Dermis microvascular lymphatic vessel endothelial cell (primary cell): ENCODE results near the gene TXNDC12. TPM values are rescaled to one million over a fixed set of nuclear protein-coding genes. Genes with fewer than 3 reads are reported as not detected.
"Not testable (repeated sequence)": the region's sequence is repeated elsewhere in the genome, so short reads cannot be mapped to it uniquely, and the experiment has no call there.

Experiments used
- DNase-seq, 2 donors: peaks; one replicate each; pipeline versions ENCODE4 v3.0.0 to v3.0.0-alpha.2; 2010; ENCODE audit warnings: low read depth in 2 of 2
- total RNA-seq: library from RNA; depleted of rRNA; stranded (reverse); fragments of >200 nt; gene quantifications from 2 replicates; pipeline ENCODE4 v1.2.1, GENCODE V29; 2014

TXNDC12 gene
- total RNA-seq, 1 donor from 2014 or later = 20.3 TPM

DNA sequence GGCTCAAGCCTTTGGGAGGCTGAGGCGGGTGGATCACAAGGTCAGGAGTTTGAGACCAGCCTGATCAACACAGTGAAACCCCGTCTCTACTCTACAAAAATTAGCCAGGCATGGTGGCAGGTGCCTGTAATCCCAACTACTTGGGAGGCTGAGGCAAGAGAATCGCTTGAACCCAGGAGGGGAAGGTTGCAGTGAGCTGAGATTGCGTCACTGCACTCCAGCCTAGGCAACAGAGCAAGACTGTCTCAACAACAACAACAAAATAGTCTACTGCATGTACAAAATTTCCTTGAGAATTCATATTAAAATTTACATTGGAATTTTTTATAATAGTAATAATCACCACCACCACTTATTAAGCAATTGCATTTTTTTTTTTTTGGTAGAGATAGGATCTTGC is 5.7 kb downstream of the TXNDC12 start:
- DNase-seq = not testable (repeated sequence)

DNA sequence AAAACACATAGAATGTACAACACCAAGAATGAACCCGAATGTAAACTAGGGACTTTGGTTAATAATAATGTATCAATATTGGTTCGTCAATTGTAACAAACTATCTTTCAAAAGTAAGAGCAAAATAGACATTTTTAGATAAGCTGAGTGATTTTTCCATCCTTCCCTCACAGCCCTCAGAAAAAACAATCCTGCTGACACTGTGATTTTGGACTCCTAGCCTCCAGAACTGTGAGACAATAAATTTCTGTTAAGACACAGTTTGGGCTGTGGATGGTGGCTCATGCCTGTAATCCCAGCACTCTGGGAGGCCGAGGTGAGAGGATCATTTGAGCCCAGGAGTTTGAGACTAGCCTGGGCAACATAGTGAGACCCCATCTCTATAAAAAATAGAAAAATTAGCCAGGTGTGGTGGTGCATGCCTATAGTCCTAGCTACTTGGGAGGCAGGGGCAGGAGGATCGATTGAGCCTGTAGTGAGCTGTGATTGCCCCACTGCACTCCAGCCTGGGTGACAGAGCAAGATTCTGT is 9.3 kb downstream of the TXNDC12 start:
- not testable (repeated sequence) for DNase-seq

DNA sequence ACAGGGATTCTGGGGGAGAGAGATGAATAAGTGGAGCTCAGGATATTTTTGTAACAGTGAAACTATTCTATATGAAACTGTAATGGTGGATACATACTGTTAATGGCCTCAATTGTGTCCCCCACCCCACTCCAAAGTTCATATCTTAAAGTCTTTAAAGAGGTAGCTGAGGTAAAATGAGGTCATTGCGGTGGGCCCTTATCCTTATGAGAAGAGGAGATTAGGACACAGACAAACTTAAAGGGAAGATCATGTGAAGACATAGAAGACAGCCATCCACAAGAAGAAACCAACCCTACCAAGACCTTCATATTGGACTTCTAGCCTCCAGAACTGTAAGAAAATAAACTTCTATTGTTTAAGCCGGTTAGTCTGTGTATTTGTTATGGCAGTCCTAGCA is 9.8 kb downstream of the TXNDC12 start:
- DNase-seq = no peak

DNA sequence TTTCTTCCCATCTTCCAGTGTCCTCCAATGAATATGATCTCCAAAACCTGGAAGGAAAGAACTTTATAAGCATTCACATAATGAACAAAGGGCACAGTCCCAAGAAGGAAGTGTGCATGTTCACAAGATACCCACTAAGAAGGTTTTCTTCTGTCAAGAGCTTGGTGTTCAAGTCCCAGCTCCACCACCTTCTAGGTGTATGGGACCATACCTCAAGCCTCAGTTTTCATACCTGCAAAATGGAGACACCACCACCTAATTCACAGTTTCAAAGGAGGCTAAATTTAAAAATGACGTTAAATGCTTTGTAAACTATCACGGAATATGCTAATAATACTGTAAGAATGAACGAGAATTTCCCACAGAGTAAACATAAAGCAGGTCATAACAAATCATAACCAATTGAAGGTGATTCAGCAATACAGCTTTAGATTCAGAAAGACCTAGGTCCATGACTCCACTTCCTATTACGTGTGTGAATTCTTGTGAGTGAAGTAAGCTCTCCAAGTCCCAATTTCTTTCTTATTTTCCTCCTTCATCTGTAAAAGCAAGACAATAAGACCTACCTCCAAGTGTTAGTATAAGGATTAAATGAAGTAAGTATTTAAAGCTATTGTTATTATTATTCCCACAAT is 13.3 kb downstream of the TXNDC12 start:
- peak in 1 of 2 donors; percentile 4 for DNase-seq

DNA sequence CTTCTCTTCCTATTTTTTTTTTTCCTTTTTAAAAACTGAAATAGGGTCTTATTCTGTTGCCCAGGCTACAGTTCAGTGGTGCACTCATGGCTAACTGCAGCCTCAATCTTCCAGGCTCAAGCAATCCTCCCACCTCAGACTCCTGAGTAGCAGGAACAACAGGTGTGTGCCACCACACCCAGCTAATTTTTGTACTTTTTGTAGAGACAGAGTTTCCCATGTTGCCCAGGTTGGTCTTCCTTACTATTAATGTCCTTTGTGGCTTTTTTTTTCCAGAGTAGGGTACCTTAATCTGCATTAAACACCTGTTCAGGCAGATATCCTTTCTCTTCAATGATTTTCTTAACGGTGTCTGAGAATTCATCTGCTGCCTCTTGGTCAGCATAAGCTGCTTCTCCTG is 17.1 kb downstream of the TXNDC12 start:
- DNase-seq = no peak

DNA sequence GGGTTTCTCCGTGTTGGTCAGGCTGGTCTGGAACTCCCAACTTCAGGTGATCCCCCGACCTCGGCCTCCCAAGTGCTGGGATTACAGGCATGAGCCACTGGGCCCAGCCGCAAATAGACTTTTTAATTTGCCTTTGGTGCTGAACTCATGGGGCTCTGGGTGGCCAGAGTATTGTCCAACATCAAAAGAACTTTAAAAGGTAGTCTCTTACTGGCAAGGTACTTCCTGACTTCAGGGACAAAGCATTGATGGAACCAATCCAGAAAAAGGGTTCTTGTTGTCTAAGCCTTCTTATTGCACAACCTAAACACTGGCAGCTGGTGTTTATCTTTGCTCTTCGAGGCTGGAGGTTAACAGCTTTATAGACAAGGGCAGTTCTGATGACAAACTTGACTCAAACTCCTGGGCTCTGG is 17.6 kb downstream of the TXNDC12 start:
- DNase-seq = no peak

DNA sequence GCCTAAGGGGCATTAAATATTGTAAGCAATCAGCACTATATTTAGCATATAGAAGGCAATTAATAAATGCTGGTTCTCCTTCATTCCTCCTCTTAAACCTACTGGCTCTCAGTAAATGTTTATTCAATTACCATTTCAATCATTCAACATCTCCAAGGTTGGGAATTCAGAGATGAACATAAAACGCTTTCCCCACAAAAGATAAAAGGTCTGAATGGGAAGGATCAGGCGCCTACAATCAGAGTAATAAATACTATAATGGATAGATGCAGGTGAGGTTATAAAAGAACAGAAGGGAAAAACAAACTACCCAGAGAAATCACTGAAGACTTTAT is 21.0 kb downstream of the TXNDC12 start:
- no peak for DNase-seq

DNA sequence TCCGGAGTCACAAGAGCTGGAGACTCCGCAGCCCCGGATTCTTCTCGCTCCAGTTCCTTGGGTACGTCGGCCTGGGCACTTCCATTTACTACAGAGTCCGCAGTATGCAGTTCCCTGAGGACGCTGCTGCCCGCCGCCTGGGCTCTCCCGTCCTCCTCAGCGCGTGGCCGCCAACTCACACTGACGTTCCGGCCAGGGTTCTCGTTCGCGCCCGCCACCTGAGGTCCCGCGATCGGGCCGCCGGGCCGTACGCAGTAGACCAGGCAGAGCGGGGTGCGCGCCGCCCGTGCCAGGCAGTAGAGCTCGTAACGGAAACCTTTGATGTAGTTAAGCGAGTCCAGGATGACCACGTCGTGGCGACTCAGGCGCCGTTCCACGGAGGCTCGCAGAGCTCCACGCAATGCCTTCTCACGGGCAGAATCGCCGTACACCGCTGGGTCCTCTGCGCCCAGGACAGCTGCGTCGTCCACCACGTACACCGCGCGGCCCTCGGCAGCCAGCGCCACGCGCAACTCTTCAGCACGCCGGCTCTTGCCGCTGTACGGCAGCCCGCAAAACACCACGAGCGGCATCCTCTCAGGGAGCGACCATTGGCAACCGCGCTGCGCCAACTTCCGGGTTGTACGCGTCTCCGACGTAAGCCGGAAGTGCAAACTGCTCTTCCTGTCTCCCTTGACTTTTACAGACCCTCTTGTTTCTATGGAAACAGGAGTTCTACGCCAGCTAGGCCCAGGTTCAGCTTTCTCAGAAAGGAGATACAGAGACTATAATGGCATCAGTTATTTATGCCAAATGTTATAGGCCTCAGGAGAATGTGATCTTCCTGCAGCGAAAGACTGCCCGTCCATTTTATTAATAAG is 21.6 kb downstream of the TXNDC12 start, which contains the start of gene KTI12:
TSS of gene KTI12 (minus strand) at position 621 of the 860 bp plus-strand sequence. CDS start at position 572, 49 bp downstream.
- DNase-seq = peak; percentile 93

DNA sequence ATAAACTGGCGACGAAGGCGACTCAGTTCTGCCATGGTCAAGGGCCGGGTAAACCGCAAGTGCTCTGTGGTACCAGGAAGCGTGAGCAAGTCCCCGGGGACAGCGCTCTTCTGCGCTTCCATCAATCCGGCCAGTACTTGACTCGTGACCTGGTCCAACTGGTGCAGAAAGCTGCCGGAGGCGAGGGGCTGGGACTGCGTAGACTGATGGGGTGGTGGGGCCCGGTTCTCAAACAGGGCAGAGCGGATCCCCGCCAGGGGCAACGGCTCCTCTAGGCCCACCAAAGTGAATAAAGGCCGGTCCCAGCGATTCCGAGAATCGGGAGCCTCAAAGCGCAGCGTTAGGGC is 22.2 kb downstream of the TXNDC12 start:
- DNase-seq = peak in 1 of 2 donors; percentile 70

DNA sequence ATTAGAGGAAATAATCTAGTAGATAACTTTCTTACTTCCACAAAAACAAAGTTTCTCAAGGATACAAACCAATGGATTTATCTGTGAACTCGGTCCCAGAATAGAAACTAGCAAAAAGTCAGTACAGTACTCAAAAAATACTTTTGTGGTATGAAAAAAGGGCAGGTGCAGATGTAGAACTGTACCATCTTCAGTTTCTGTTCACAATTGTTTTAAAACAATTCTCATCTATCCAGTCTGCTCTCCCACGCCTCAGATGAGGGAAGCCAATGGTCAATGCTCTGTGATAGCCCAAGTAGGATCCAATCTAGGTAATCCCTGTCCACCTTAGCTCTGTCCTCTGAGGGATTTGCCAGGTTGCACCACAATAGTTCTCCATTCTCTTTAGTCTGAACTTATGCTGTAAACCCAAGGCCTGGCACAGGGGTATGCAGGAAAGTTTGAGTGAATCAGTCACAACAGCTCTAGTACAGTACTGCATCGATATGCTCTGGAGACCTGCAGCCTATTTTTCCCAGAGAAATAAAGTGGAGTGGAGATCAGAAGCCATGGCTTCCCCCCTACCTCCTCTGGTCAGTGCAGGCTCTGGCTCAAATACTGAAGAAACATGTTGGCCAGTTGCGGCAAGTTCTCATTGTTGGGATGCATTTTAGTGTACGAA is 22.7 kb downstream of the TXNDC12 start:
- DNase-seq = no peak

DNA sequence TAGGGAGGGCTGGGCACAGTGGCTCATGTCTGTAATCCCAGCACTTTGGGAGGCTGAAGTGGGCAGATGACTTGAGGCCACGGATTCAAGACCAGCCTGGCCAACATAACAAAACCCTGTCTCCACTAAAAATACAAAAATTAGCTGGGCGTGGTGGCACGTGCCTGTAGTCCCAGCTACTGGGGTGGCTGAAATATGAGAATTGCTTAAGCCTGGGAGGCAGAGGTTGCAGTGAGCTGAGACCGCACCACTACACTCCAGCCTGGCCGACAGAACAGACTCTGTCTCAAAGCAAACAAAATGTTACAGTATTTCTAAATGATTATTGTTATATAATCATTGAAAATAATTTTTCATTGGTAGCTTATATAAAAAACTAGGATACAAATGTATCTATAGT is 26.2 kb downstream of the TXNDC12 start:
- not testable (repeated sequence) for DNase-seq

DNA sequence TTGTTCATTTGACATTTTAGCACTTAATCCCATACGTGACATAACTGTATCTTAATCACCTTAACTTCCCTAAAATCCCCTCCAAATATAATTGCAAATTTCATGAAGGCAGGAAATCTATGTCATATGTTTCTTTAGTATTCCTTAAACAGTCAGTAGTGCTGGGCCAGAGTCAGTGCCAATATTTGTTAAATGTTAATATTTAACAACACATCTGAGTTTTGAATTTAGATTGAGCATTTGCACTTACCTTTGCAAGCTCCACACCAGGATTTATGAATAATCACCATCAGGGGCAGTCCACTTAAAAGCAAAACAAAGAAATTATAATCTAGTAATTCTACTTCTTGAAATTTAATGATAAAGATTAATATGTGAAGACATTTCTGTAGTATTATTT is 26.7 kb downstream of the TXNDC12 start:
- DNase-seq = no peak

DNA sequence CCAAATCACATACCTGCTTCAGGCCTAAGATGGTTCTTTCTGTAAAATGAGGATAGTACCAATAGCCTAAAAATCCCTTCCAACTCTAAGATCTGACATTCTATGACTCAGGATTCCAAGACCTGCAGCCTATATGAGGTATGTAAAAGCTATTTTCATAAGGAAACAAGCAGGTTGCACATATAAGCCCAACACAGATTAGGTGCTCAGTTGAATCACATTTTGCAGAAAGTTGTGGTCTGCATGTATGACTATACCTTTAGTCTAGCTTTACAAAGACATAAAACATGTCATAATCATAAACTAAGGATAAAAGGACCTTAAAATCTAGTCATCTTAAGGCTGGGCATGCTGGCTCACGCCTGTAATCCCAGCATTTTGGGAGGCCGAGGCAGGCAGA is 28.7 kb downstream of the TXNDC12 start:
- DNase-seq = no peak

DNA sequence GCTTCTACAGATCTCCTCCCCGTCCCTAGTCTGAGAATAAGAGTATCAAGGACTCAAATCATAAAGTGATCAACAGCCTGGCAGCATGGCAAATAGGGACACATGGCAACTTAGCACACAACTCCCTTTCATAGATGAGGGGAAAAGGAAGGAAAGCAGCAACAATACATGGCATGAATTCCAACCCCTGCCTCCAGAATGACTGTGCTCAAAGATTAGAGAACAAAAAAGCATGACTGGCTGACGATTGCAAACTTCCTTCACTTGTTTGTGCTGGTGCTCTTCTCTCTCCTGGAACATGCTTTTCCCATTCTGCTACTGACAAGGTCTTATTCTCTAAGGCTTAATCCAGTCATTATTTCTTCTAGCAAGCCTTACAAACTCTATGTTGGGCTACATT is 32.9 kb downstream of the TXNDC12 start:
- peak; percentile 67 to 83 for DNase-seq

DNA sequence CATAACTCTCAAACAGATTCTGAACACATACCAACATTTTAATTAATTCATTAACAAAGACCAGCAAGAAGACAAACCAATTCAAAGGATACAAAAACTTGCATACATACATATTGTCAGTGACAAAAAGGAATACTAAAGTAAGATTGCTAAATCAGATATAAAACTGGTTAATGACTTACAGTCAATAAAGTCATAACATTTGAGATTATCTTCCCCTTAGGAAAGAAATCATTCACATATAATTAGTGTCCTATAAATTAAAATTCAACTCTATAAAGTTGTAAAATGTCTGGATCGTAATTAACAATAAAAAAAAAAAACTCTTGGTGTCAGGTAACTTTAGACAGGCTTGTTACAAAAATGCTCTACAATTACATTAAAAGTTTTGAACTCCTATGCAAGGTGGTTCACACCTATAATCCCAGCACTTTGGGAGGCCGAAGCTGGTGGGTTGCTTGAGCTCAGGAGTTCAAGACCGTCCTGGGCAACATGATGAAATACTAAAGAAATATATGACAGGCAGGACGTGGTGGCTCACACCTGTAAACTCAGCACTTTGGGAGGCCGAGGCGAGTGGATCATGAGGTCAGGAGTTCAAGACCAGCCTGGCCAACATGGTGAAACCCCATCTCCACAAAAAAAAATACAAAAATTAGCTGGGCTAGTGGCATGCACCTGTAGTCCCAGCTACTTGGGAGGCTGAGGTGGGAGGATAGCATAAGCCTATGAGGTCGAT is 46.8 kb downstream of the TXNDC12 start:
- no peak for DNase-seq

DNA sequence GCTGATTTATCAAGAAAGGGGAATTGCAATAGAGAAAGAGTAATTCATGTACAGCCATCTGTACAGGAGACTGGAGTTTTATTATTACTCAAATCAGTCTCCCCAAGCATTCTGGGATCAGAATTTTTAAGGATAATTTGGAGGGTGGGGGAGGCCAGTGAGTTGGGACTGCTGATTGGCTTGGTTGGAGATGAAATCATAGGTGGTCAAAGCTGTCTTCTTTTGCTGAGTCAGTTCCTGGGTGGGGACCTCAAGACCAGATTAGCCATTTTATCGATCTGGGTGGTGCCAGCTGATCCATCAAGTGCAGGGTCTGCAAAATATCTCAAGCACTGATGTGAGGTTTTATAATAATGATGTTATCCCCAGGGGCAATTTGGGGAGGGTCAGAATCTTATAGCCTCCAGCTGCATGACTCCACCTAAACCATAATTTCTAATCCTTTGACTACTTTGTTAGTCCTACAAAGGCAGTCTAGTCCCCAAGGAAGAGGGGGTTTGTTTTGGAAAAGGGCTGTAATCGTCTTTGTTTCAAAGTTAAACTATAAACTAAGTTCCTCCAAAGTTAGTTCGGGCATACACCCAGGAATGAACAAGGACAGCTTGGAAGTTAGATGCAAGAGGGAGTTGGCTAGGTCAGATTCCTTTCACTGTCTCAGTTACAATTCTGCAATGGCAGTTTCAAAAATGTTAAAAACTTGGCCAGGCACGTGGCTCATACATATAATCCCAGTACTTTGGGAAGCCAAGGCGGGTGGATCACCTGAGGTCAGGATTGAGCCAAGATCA is 47.6 kb downstream of the TXNDC12 start:
- no peak for DNase-seq

DNA sequence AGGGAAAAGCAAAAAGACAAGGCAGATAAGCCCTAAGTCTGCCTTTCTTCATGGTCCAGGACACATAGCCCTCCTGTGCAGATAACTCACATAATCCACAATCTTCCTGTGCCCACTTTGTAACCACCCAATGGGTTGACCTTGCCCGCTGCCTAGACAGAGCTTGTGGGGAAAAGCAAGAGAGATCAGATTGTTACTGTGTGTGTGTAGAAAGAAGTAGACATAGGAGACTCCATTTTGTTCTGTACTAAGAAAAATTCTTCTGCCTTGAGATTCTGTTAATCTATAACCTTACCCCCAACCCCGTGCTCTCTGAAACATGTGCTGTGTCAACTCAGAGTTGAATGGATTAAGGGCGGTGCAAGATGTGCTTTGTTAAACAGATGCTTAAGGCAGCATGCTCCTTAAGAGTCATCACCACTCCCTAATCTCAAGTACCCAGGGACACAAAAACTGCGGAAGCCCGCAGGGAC is 48.9 kb downstream of the TXNDC12 start:
- DNase-seq = not testable (repeated sequence)

DNA sequence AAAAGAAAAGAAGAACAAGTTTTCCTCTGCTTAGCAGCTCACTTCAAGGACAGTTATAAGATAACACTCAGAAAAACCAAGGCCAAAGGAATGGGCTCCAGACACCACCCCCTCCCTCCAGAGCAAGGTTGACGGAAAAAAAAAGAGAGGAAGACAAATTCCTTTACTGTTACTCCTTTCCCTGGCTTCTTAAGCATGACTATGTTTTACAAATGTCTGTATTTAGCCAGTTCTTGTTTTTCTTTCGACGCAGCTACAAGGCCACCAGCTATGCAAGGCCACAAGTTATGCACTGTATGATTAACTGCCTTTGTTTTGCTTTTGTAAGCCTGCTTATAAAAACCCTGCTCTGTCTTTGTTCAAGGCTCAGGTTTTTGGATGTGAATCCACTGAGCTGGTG is 49.4 kb downstream of the TXNDC12 start:
- not testable (repeated sequence) for DNase-seq

DNA sequence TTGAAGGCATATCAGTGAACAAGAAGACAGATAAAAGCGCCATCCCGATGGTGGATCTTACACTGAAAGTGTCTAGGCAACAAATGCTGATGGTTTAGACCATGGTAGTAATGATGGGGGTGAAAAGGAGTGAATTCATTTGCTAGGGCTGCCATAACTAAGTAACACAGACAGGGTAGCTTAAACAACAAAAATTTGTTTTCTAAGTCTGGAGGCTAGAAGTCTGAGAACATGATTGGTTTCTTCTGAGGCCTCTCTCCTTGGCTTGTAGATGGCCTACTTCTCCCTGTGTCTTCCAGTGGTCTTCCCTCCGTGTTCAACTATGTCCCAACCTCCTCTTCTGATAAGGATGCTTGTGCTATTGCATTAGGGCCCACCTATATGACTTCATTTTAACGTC is 51.1 kb downstream of the TXNDC12 start:
- DNase-seq = no peak

DNA sequence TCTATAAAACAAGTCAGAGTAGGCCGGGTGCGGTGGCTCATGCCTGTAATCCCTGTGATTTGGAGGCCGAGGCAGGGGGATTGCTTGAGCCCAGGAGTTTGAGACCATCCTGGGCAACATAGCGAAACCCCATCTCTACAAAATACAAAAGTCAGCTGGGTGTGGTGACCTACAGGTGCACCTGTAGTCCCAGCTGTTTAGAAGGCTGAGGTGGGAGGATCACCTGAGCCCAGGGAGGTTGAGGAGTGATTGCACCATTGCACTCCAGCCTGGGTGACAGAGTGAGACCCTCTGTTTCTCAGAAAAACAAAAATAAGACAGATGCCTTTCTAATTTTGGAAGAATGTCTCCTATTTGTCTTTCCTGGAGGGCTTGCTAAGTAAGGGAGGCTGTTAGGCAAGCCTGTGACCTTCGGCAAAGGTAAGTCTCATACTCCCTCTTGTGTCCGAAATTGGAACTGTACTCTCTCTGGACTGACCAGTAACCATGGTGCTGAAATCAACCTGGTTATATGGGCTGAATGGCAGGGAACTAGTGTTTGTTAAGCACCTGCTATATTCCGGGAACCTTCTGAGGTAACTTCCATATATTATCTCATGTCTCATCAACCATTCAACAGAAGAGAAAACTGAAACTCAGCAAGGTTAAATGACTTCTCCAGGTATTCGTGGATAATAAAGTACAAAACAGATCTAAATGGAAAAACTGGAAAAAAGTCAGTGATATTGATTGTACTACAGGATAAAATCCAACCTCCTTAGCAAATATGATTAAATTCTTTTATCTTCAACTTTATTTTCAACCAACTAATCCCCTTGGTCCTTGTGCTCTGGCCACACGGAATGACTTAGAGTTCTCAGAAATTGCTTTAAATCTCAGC is 52.7 kb downstream of the TXNDC12 start:
- peak; percentile 87 to 92 for DNase-seq
